GM18951 (cell line): ENCODE measurements around the gene NEURL1.

Experiments used
- POLR2A ChIP-seq: IDR thresholded peaks from 4 replicates; pipeline ENCODE4 v1.6.1; 2011; ENCODE audit warnings: mild to moderate bottlenecking; ENCODE audit not compliant: insufficient read length, insufficient read depth; ENCODE audit errors: extremely low read depth
- in situ Hi-C: fragments of 300-500 bp; cut with MboI; formaldehyde crosslinking; loops from one replicate; pipeline ENCODE4 v1.12.0; 2022; ENCODE audit warnings: low sequenced_read_pairs, mixed read lengths, inconsistent platforms; ENCODE audit not compliant: unreplicated experiment

Gene NEURL1

GRCh38 chr10:103595933-103596726, 102.6 kb downstream of the NEURL1 start:
- no peak for TF ChIP-seq POLR2A
- in situ Hi-C loops, result no loop called here

GRCh38 chr10:103597003-103597402, 103.5 kb downstream of the NEURL1 start:
- in situ Hi-C loops, result no loop called here
- TF ChIP-seq POLR2A, result no peak

- TF ChIP-seq POLR2A, result no peak
- in situ Hi-C loops, result no loop called here
Observed at GRCh38 chr10:103598654-103599115, 105.2 kb downstream of the NEURL1 start.

- TF ChIP-seq POLR2A, result no peak
- in situ Hi-C loops, result no loop called here
Observed at GRCh38 chr10:103599211-103599610, 105.7 kb downstream of the NEURL1 start.

DNA sequence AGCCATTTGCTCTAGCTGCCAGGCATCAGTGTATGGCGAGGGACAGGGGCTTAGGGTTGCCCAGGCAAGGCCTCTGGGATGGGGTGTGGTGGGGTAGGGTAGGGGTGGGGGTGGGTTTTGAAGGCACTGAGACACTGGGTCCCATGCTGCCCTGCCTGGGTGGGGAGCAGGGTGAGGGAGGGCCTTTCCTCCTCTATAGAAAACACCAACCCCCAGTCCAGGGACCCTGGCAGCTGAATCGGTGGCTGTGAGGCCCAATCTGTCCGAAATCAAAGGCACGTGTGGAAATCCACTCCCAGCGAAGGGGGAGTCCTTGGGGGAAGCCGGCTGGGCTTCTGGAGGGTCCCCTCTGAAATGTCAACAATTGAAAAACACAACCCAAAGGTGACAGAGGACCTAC, 106.4 kb downstream of the NEURL1 start:
- no peak for TF ChIP-seq POLR2A
- in situ Hi-C loops, result loop anchor here (10.0 kb wide), 1 partner anchor 75 kb away; no protein-coding TSS in a partner anchor

GRCh38 chr10:103600325-103600724, 106.8 kb downstream of the NEURL1 start:
- in situ Hi-C loops, result loop anchor here (10.0 kb wide), 1 partner anchor 74 kb away; no protein-coding TSS in a partner anchor
- TF ChIP-seq POLR2A, result no peak

- TF ChIP-seq POLR2A, result no peak
- in situ Hi-C loops, result loop anchor here (10.0 kb wide), 1 partner anchor 74 kb away; no protein-coding TSS in a partner anchor
Observed at GRCh38 chr10:103600956-103601569, 107.6 kb downstream of the NEURL1 start.

GRCh38 chr10:103602028-103602851, 108.7 kb downstream of the NEURL1 start:
- no peak for TF ChIP-seq POLR2A
- in situ Hi-C loops, result loop anchor here (10.0 kb wide), 1 partner anchor 73 kb away; no protein-coding TSS in a partner anchor

GRCh38 chr10:103602852-103603155, 109.3 kb downstream of the NEURL1 start:
- no peak for TF ChIP-seq POLR2A
- in situ Hi-C loops, result loop anchor here (10.0 kb wide), 1 partner anchor 72 kb away; no protein-coding TSS in a partner anchor

GRCh38 chr10:103603382-103603781, 109.9 kb downstream of the NEURL1 start:
- no peak for TF ChIP-seq POLR2A
- in situ Hi-C loops, result loop anchor here (10.0 kb wide), 1 partner anchor 71 kb away; no protein-coding TSS in a partner anchor

DNA sequence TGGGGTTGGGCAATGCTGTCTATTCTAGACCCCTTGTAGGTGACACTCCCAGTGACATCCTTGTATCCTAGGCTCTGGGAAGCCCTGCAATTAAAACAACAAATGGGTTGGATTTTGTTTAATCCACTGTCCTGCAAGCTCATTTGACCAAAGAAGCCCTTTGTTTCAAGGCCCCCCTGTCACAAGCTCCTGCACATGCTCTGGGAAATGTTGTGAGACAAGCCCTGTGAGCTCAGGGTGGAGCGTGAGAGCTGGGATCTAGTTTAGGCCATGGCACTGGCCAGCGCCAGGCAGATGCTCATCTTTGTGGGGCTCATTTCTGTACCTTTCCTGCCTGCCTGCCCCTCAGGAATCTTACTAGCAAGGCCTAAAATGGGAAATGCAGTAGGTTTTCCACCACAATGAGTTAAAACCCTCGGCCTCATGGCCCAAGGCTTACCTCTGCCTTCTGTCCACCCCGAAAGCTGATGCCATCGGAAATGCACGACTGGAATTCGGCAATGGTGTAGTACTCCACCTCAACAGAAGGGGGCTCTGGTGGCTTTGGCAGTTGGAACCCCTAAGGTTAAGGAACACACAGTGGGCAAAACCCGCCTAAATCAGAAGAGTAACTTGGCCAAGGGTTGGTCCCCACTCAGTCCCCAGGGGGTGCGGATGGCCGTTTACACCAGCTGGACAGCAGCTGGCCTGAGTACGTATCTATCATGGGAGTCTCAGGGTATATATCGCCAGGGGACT, 112.0 kb downstream of the NEURL1 start:
- in situ Hi-C loops, result loop anchor here (10.0 kb wide), 1 partner anchor 69 kb away; no protein-coding TSS in a partner anchor
- no peak for TF ChIP-seq POLR2A

- in situ Hi-C loops, result loop anchor here (10.0 kb wide), 1 partner anchor 69 kb away; no protein-coding TSS in a partner anchor
Observed at GRCh38 chr10:103606097-103606438, 112.6 kb downstream of the NEURL1 start.

GRCh38 chr10:103607051-103607450, 113.5 kb downstream of the NEURL1 start:
- in situ Hi-C loops, result loop anchor here (10.0 kb wide), 1 partner anchor 68 kb away; no protein-coding TSS in a partner anchor

GRCh38 chr10:103608056-103608455, 114.6 kb downstream of the NEURL1 start:
- in situ Hi-C loops, result loop anchor here (10.0 kb wide), 1 partner anchor 67 kb away; no protein-coding TSS in a partner anchor
